Caco-2 (cell line): Measurements from ENCODE around the gene MT1A. TPM values are rescaled to one million over a fixed set of nuclear protein-coding genes. Genes with fewer than 3 reads are reported as not detected.

ENCODE experiments used
- BruUV-seq: library from RNA; stranded (reverse); fragments of 400-500 nt; replicated peaks from 2 replicates; lab custom pipeline; 2021; lab: Mats Ljungman, UMichigan
- CTCF ChIA-PET: fragments of 300-600 bp; sonication (Branson Sonifier 250); formaldehyde crosslinking; loops from one replicate; lab custom pipeline; 2022; ENCODE audit warnings: antibody characterized with exemption; lab: Charles Lee
- POLR2A ChIA-PET: fragments of 300-600 bp; sonication (Branson Sonifier 250); formaldehyde crosslinking; loops from one replicate; lab custom pipeline; 2022; ENCODE audit warnings: antibody characterized with exemption; lab: Charles Lee
- DNase-seq, 2 experiments: peaks; one replicate each; pipeline versions ENCODE4 v3.0.0 to v3.0.0-alpha.2; 2020 to 2022
- H3K27me3 ChIP-seq: replicated peaks from 2 replicates; pipeline ENCODE4 v1.6.0; 2011; ENCODE audit warnings: low read length; ENCODE audit not compliant: control insufficient read depth, insufficient read depth
- H3K36me3 ChIP-seq: 2 replicates; pipeline ENCODE4 v1.5.1; 2011; ENCODE audit warnings: low read length; ENCODE audit not compliant: control insufficient read depth, insufficient read depth
- H3K4me1 ChIP-seq: fragments of 250-450 bp; sonication (Bioruptor Pico); 2 replicates; pipeline ENCODE4 v1.5.1; 2020; ENCODE audit warnings: mild to moderate bottlenecking
- H3K4me3 ChIP-seq: 2 replicates; pipeline ENCODE4 v1.5.1; 2011; ENCODE audit warnings: low read depth, mild to moderate bottlenecking, control low read depth, low read length
- H3K9me3 ChIP-seq: fragments of 250-450 bp; sonication (Bioruptor Pico); 2 replicates; pipeline ENCODE4 v1.5.1; 2020; ENCODE audit warnings: mild to moderate bottlenecking, moderate library complexity
- H3K27ac Mint-ChIP-seq: one replicate; pipeline ENCODE4 v1.8.0; 2022; ENCODE audit warnings: mixed read lengths; ENCODE audit not compliant: unreplicated experiment
- H3K27me3 Mint-ChIP-seq: one replicate; pipeline ENCODE4 v1.8.0; 2022; ENCODE audit warnings: mixed read lengths; ENCODE audit not compliant: insufficient read depth, unreplicated experiment
- H3K36me3 Mint-ChIP-seq: one replicate; pipeline ENCODE4 v1.8.0; 2022; ENCODE audit warnings: mild to moderate bottlenecking, mixed read lengths; ENCODE audit not compliant: insufficient read depth, unreplicated experiment
- H3K4me1 Mint-ChIP-seq: one replicate; pipeline ENCODE4 v1.8.0; 2022; ENCODE audit warnings: low read depth, mixed read lengths; ENCODE audit not compliant: unreplicated experiment
- H3K4me3 Mint-ChIP-seq: one replicate; pipeline ENCODE4 v1.8.0; 2022; ENCODE audit warnings: mild to moderate bottlenecking, moderate library complexity, mixed read lengths; ENCODE audit not compliant: unreplicated experiment
- H3K9me3 Mint-ChIP-seq: one replicate; pipeline ENCODE4 v1.8.0; 2022; ENCODE audit warnings: mixed read lengths; ENCODE audit not compliant: unreplicated experiment
- intact Hi-C: fragments of 100-400 bp; cut with micrococcal nuclease; formaldehyde crosslinking; loops from one replicate; pipeline ENCODE4 v1.10.0; 2022; ENCODE audit not compliant: unreplicated experiment
- total RNA-seq: library from RNA; stranded (reverse); gene quantifications from 2 replicates; pipeline ENCODE4 v1.2.3, GENCODE V29; 2022
- TF ChIP-seq, protein P1 (sequence below), 2 experiments: fragments of 200-600 bp in 1 of 2; IDR thresholded peaks; 1 replicate in 1 of 2; 2 replicates in 1 of 2; pipeline versions ENCODE4 v1.5.1 to v1.8.0; 2011 to 2022; ENCODE audit warnings: antibody characterized with exemption in 1 of 2, control low read depth in 1 of 2, inconsistent platforms in 1 of 2, low read depth in 1 of 2, low read length in 1 of 2, mild to moderate bottlenecking in 1 of 2, moderate library complexity in 1 of 2; ENCODE audit not compliant: insufficient read depth in 1 of 2, severe bottlenecking in 1 of 2, unreplicated experiment in 1 of 2

Gene MT1A
- total RNA-seq, 1 experiment from 2014 or later, result 2.5 TPM

- H3K4me3 Mint-ChIP-seq, result no peak overlapping the region
- DNase-seq, result no peak
- intact Hi-C loops, result no loop called here
- H3K9me3 ChIP-seq, result no peaks in the 10 kb centered on the region
- TF ChIP-seq, protein P1, sequence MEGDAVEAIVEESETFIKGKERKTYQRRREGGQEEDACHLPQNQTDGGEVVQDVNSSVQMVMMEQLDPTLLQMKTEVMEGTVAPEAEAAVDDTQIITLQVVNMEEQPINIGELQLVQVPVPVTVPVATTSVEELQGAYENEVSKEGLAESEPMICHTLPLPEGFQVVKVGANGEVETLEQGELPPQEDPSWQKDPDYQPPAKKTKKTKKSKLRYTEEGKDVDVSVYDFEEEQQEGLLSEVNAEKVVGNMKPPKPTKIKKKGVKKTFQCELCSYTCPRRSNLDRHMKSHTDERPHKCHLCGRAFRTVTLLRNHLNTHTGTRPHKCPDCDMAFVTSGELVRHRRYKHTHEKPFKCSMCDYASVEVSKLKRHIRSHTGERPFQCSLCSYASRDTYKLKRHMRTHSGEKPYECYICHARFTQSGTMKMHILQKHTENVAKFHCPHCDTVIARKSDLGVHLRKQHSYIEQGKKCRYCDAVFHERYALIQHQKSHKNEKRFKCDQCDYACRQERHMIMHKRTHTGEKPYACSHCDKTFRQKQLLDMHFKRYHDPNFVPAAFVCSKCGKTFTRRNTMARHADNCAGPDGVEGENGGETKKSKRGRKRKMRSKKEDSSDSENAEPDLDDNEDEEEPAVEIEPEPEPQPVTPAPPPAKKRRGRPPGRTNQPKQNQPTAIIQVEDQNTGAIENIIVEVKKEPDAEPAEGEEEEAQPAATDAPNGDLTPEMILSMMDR (IDR thresholded peaks at IDR 0.05; ENCODE audit: insufficient read depth in 1 of 2, low read depth in 1 of 2, low read length in 1 of 2, severe bottlenecking in 1 of 2, unreplicated experiment in 1 of 2), result no peak
- CTCF ChIA-PET, result no interaction called here
- no peaks in the 10 kb centered on the region for H3K36me3 ChIP-seq
- peaks cover 9% of the 10 kb centered on the region for H3K27me3 Mint-ChIP-seq
- no peak overlapping the region for H3K4me3 ChIP-seq
- no peaks in the 10 kb centered on the region for H3K4me1 Mint-ChIP-seq
- POLR2A ChIA-PET, result no interaction called here
- BruUV-seq, result no TSS peak
- H3K36me3 Mint-ChIP-seq, result no peaks in the 10 kb centered on the region
- peaks cover 8% of the 10 kb centered on the region; the same call in 1 of the 2 replicates for H3K4me1 ChIP-seq
- H3K27ac Mint-ChIP-seq, result no peak overlapping the region
- H3K9me3 Mint-ChIP-seq, result no peaks in the 10 kb centered on the region
- no peaks in the 10 kb centered on the region for H3K27me3 ChIP-seq
Measured at GRCh38 chr16:56679818-56680217, 41.4 kb downstream of the MT1A start.

DNA sequence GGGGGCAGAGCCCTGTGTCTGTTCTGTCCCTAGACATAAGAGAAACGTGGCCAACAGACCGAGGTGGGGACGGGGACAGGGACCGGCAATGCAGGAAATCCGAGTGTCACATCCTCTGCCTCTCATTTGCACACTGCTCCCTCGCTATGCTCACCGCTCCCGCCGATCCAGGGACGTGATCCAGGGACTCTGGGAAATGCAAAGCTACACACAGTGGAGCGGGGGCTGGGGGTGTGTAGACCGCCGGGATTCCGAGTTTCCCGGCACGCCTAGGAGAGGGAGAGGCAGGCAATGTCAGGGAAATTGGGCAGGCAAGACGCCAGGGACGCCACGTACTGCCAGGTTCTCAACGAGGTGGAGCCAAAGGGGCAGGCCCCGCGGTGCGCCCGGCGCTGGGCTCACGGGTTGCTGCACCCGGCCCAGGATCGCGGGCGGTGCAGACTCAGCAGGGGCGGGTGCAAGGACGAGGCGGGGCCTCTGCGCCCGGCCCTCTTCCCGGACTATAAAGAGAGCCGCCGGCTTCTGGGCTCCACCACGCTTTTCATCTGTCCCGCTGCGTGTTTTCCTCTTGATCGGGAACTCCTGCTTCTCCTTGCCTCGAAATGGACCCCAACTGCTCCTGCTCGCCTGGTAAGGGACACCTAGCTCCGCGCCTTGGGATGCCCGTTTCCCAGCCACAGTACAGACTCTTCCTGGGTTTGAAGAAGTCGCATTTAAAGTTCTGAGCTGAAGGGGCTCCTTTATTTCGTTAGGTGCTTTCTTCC lies 43.7 kb downstream of the MT1A start, which contains the start of gene MT1X:
Gene MT1X (plus strand): TSS at position 532 of the 764 bp plus-strand sequence. CDS start 71 bp downstream, at position 603.
- Mint-ChIP-seq H3K9me3 (peaks cover 11% of the 10 kb centered on the region), H3K27ac (peak within 1 kb of the TSS; percentile 39)

More for the DNA sequence above, 43.7 kb downstream of the MT1A start, which contains the start of gene MT1X:
- TF ChIP-seq, protein P1 (IDR thresholded peaks at IDR 0.05; ENCODE audit: insufficient read depth in 1 of 2, low read depth in 1 of 2, low read length in 1 of 2, severe bottlenecking in 1 of 2, unreplicated experiment in 1 of 2), result no peak
- Mint-ChIP-seq H3K4me3 (peak within 1 kb of the TSS; percentile 95), H3K36me3 (no peaks in the 10 kb centered on the region), H3K27me3 (peaks cover 7% of the 10 kb centered on the region), H3K4me1 (no peaks in the 10 kb centered on the region)
- intact Hi-C loops, result loop anchor here (1.0 kb wide), 1 partner anchor 9 kb away; no protein-coding TSS in a partner anchor
- Histone ChIP-seq H3K4me1 (peaks cover 8% of the 10 kb centered on the region; the same call in 1 of the 2 replicates), H3K27me3 (no peaks in the 10 kb centered on the region), H3K4me3 (peak within 1 kb of the TSS; percentile 65), H3K36me3 (no peaks in the 10 kb centered on the region), H3K9me3 (peaks cover 8% of the 10 kb centered on the region)
- POLR2A ChIA-PET, result interaction anchor here (0.9 kb wide), 1 partner anchor 25 kb away, joined by 3 read pairs; no protein-coding TSS in a partner anchor
- CTCF ChIA-PET, result interaction anchor here (0.6 to 2.3 kb wide), 2 partner anchors 20 to 168 kb away, joined by 3 to 11 read pairs; no protein-coding TSS in a partner anchor
- BruUV-seq, result no TSS peak
- peak; percentile 81 to 88 for DNase-seq
